Hepatocyte (in vitro differentiated cells): ENCODE results near the gene SVOP. TPM values are rescaled to one million over a fixed set of nuclear protein-coding genes. Genes with fewer than 3 reads are reported as not detected.

Source experiments
- DNase-seq: peaks from one replicate; pipeline ENCODE4 v3.0.0-alpha.2; 2016; ENCODE audit warnings: low spot score
- H2AFZ ChIP-seq: fragments of 200-600 bp; sonication (generic); 2 replicates; pipeline ENCODE4 v1.6.0; 2016; ENCODE audit warnings: antibody characterized with exemption, mild to moderate bottlenecking
- H3K27ac ChIP-seq: fragments of 200-600 bp; sonication (generic); 2 replicates; pipeline ENCODE4 v1.5.1; 2016; ENCODE audit warnings: mild to moderate bottlenecking
- H3K27me3 ChIP-seq: fragments of 200-600 bp; sonication (generic); 2 replicates; pipeline ENCODE4 v1.6.1; 2016
- H3K36me3 ChIP-seq: fragments of 200-600 bp; sonication (generic); replicated peaks from 2 replicates; pipeline ENCODE4 v1.5.1; 2016; ENCODE audit warnings: low read depth; ENCODE audit not compliant: insufficient read depth
- H3K4me1 ChIP-seq: fragments of 200-600 bp; sonication (generic); 2 replicates; pipeline ENCODE4 v1.5.1; 2016; ENCODE audit warnings: mild to moderate bottlenecking, moderate library complexity; ENCODE audit not compliant: insufficient read depth
- H3K4me2 ChIP-seq: fragments of 200-600 bp; sonication (generic); 2 replicates; pipeline ENCODE4 v1.6.0; 2016
- H3K4me3 ChIP-seq: fragments of 200-600 bp; sonication (generic); 2 replicates; pipeline ENCODE4 v1.5.1; 2016; ENCODE audit warnings: mild to moderate bottlenecking
- H3K79me2 ChIP-seq: fragments of 200-600 bp; sonication (generic); 2 replicates; pipeline ENCODE4 v1.6.0; 2017; ENCODE audit warnings: mild to moderate bottlenecking
- H3K9me2 ChIP-seq: fragments of 200-600 bp; sonication (generic); replicated peaks from 2 replicates; pipeline ENCODE4 v1.6.0; 2017; ENCODE audit warnings: mild to moderate bottlenecking; ENCODE audit not compliant: insufficient read depth
- H3K9me3 ChIP-seq: fragments of 200-600 bp; sonication (generic); 2 replicates; pipeline ENCODE4 v1.5.1; 2016; ENCODE audit warnings: low read depth, mild to moderate bottlenecking
- H4K20me1 ChIP-seq: fragments of 200-600 bp; sonication (generic); 2 replicates; pipeline ENCODE4 v1.6.0; 2016; ENCODE audit warnings: mild to moderate bottlenecking; ENCODE audit not compliant: insufficient read depth, poor library complexity, severe bottlenecking
- CTCF ChIP-seq: fragments of 200-600 bp; sonication (generic); IDR thresholded peaks from 2 replicates; pipeline ENCODE4 v1.5.1; 2016; ENCODE audit warnings: antibody characterized with exemption, mild to moderate bottlenecking; ENCODE audit not compliant: poor library complexity
- EZH2 ChIP-seq: fragments of 200-600 bp; sonication (generic); IDR thresholded peaks from 2 replicates; pipeline ENCODE4 v1.6.1; 2016; ENCODE audit warnings: antibody characterized with exemption, mild to moderate bottlenecking, borderline replicate concordance
- EZH2phosphoT487 ChIP-seq: fragments of 200-600 bp; sonication (generic); IDR thresholded peaks from one replicate; pipeline ENCODE4 v1.6.1; 2018; ENCODE audit warnings: antibody characterized with exemption, mild to moderate bottlenecking, low read depth, moderate library complexity; ENCODE audit not compliant: unreplicated experiment, severe bottlenecking
- WGBS: methylation state at CpG from one replicate; pipeline ENCODE4 v1.1.6; 2016; ENCODE audit warnings: low lambda C conversion rate; ENCODE audit errors: missing lambda C conversion rate; 5-methylcytosine and 5-hydroxymethylcytosine counted together
- polyA plus RNA-seq: library from polyadenylated mRNA; unstranded; fragments of >200 nt; fragmentation: Nextera tagmentation; extraction: Ambion mirVana; gene quantifications from 2 replicates; pipeline ENCODE4 v1.2.1, GENCODE V29; 2016
- total RNA-seq: library from RNA; depleted of rRNA; stranded (reverse); fragments of >200 nt; gene quantifications from 2 replicates; pipeline ENCODE4 v1.2.3, GENCODE V29; 2014

Gene SVOP
- total and polyA plus RNA-seq, 2 experiments from 2014 or later = 0.27 to 0.45 TPM

- DNase-seq = no peak
- Histone ChIP-seq H3K27ac (no peak overlapping the region), H3K9me3 (no peaks in the 10 kb centered on the region), H2AFZ (no peak overlapping the region), H3K9me2 (no peaks in the 10 kb centered on the region), H3K79me2 (no peaks in the 10 kb centered on the region), H3K27me3 (no peaks in the 10 kb centered on the region), H4K20me1 (no peaks in the 10 kb centered on the region), H3K4me2 (no peak overlapping the region), H3K4me3 (no peak overlapping the region), H3K4me1 (peaks cover 5% of the 10 kb centered on the region), H3K36me3 (no peaks in the 10 kb centered on the region)
- 87% methylated on average over 6 of the region's 6 CpGs for WGBS
- no peak for TF ChIP-seq CTCF
- TF ChIP-seq EZH2phosphoT487 = no peak
- no peak for TF ChIP-seq EZH2
Measured at GRCh38 chr12:108933949-108934348, 86.9 kb downstream of the SVOP start.

- H4K20me1 ChIP-seq = no peaks in the 10 kb centered on the region
- no peak overlapping the region for H2AFZ ChIP-seq
- TF ChIP-seq EZH2 = no peak
- no peak for TF ChIP-seq EZH2phosphoT487
- TF ChIP-seq CTCF = no peak
- DNase-seq = no peak
- H3K27me3 ChIP-seq = no peaks in the 10 kb centered on the region
- no peaks in the 10 kb centered on the region for H3K9me2 ChIP-seq
- 56% methylated on average over 3 of the region's 3 CpGs for WGBS
- no peaks in the 10 kb centered on the region for H3K36me3 ChIP-seq
- H3K79me2 ChIP-seq = no peaks in the 10 kb centered on the region
- peaks cover 5% of the 10 kb centered on the region for H3K4me1 ChIP-seq
- H3K27ac ChIP-seq = no peak overlapping the region
- H3K4me2 ChIP-seq = no peak overlapping the region
- no peaks in the 10 kb centered on the region for H3K9me3 ChIP-seq
- H3K4me3 ChIP-seq = no peak overlapping the region
Measured at GRCh38 chr12:108930756-108931155, 90.1 kb downstream of the SVOP start.

- Histone ChIP-seq H3K9me2 (no peaks in the 10 kb centered on the region), H3K9me3 (no peaks in the 10 kb centered on the region), H3K36me3 (no peaks in the 10 kb centered on the region), H3K27ac (peak overlapping the region; percentile 6), H3K4me3 (no peak overlapping the region), H3K4me1 (peaks cover 5% of the 10 kb centered on the region), H3K4me2 (no peak overlapping the region), H2AFZ (peak overlapping the region; percentile 31), H3K79me2 (no peaks in the 10 kb centered on the region), H4K20me1 (no peaks in the 10 kb centered on the region), H3K27me3 (no peaks in the 10 kb centered on the region)
- 70% methylated on average over 5 of the region's 5 CpGs for WGBS
- no peak for DNase-seq
- TF ChIP-seq EZH2 = no peak
- no peak for TF ChIP-seq EZH2phosphoT487
- no peak for TF ChIP-seq CTCF
Measured at GRCh38 chr12:108930155-108930554, 90.7 kb downstream of the SVOP start.

- WGBS = 94% methylated on average over 8 of the region's 8 CpGs
Measured at GRCh38 chr12:108928695-108929094, 92.2 kb downstream of the SVOP start.

More at GRCh38 chr12:108928695-108929094, 92.2 kb downstream of the SVOP start:
- Histone ChIP-seq H3K79me2 (no peaks in the 10 kb centered on the region), H3K27me3 (no peaks in the 10 kb centered on the region), H3K9me2 (no peaks in the 10 kb centered on the region), H2AFZ (no peak overlapping the region), H4K20me1 (no peaks in the 10 kb centered on the region), H3K4me2 (no peak overlapping the region), H3K27ac (no peak overlapping the region), H3K4me3 (no peak overlapping the region), H3K36me3 (no peaks in the 10 kb centered on the region), H3K9me3 (no peaks in the 10 kb centered on the region), H3K4me1 (peaks cover 5% of the 10 kb centered on the region)
- DNase-seq = no peak
- TF ChIP-seq EZH2 = no peak
- no peak for TF ChIP-seq CTCF
- TF ChIP-seq EZH2phosphoT487 = no peak
